Coronary artery (tissue), 2 donors: Measurements from ENCODE around the gene BASP1.

Source experiments
- DNase-seq: peaks from one replicate; pipeline ENCODE4 v3.0.0-alpha.2; 2017; ENCODE audit warnings: low spot score
- H3K27ac ChIP-seq, 2 donors: fragments of 200-600 bp; sonication (generic); one replicate each; pipeline ENCODE4 v1.5.1; 2016 to 2019
- H3K4me3 ChIP-seq: fragments of 200-600 bp; sonication (generic); 2 replicates; pipeline ENCODE4 v1.5.1; 2016; ENCODE audit warnings: mild to moderate bottlenecking, moderate library complexity
- TF ChIP-seq, protein P1 (sequence below): fragments of 200-600 bp; sonication (generic); IDR thresholded peaks from one replicate; pipeline ENCODE4 v1.5.1; 2019; ENCODE audit warnings: antibody characterized with exemption

BASP1 gene

DNA sequence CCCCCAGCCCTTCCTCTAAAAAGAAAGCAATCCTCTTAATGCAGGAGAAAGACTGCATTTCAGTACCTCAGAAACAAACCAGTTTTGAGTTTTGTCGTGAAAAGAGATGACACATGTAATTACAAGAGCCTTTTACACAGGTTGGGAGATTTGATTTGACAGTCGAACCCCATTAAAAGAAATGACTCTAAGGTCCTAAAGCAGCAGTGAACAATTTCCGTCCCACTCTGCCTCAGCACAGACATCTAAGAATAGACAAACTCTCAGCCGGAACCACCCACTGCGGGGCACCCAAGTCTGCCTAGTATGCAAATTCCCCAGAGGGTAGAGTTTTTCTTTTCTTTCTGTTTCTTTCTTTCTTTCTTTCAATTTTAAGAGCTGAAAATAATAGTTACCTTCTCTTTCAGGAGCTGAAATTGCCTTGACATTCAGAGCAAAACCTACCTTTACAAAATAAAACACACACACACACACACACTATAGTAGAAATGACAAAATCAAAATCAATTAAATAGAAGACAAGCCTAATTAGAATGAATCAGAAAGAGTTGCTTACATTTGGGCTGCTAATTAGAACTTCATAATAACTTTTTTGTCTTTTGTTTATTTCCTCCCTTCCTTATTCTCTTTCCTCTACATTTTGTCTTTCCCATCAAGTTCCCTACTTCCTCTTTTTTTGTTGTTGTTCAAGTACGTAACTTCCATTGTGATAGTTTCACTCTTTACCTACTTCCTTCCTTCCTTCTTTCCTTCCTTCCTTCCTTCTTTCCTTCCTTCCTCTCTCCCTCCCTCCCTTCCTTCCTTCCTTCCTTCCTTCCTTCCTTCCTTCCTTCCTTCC is 65.1 kb downstream of the BASP1 start:
- TF ChIP-seq, protein P1, sequence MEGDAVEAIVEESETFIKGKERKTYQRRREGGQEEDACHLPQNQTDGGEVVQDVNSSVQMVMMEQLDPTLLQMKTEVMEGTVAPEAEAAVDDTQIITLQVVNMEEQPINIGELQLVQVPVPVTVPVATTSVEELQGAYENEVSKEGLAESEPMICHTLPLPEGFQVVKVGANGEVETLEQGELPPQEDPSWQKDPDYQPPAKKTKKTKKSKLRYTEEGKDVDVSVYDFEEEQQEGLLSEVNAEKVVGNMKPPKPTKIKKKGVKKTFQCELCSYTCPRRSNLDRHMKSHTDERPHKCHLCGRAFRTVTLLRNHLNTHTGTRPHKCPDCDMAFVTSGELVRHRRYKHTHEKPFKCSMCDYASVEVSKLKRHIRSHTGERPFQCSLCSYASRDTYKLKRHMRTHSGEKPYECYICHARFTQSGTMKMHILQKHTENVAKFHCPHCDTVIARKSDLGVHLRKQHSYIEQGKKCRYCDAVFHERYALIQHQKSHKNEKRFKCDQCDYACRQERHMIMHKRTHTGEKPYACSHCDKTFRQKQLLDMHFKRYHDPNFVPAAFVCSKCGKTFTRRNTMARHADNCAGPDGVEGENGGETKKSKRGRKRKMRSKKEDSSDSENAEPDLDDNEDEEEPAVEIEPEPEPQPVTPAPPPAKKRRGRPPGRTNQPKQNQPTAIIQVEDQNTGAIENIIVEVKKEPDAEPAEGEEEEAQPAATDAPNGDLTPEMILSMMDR, result no peak
- no peak for DNase-seq
- Histone ChIP-seq H3K4me3 (no peak overlapping the region), H3K27ac (no peak overlapping the region)

- H3K27ac ChIP-seq, result no peak overlapping the region
- no peak overlapping the region for H3K4me3 ChIP-seq
- no peak for DNase-seq
- TF ChIP-seq, protein P1, result no peak
Measured at GRCh38 chr5:17283121-17283415, 65.6 kb downstream of the BASP1 start.

DNA sequence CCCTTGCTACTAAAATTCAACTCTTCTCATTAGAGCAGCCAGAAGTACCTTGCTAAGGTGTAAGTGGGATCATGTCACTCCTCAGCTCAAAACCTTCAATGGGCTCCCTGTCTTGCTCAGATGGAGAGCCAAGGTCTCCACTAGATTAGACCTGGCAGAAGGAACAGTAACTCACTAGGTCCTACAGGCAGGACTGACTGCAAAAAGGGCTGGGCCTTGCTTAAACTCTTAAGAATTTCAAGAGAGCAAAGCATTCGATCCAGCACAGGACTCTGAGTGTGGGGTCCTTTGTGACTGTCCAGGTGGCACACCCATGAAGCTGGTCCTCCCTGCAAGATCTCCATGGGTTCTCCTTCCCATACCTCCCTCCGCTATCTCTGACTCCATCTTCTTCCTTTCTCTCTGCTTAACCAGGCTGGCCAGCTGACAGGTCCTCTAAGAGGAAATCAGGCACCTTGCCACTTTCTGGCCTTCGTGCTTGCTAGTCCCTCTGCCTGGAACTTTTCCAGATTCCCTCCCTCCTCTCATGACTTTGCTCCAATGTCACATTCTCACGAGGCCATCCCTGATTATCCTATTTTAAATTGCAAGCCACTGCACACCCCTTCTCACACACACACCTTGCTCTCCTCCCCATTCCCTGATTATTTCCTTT is 70.2 kb downstream of the BASP1 start:
- Histone ChIP-seq H3K4me3 (no peak overlapping the region), H3K27ac (no peak overlapping the region)
- DNase-seq, result no peak
- TF ChIP-seq, protein P1, result no peak

DNA sequence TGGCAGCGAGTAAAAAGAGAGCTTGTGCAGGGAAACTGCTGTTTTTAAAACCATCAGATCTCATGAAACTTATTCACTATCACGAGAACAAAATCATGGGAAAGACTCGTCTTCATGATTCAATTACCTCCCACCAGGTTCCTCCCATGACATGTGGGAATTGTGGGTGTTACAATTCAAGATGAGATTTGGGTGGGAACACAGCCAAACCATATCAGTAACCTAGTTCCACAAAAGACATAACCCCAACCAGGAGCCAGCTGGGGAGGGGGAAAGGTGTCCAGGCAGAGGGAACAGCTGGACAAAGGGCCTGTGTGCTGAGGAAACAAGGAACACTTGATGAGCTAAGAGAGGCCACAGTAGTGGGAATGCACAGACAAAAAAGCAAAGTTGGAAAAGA is 71.1 kb downstream of the BASP1 start:
- H3K4me3 ChIP-seq, result no peak overlapping the region
- no peak for DNase-seq
- TF ChIP-seq, protein P1, result no peak
- H3K27ac ChIP-seq, result no peak overlapping the region

DNA sequence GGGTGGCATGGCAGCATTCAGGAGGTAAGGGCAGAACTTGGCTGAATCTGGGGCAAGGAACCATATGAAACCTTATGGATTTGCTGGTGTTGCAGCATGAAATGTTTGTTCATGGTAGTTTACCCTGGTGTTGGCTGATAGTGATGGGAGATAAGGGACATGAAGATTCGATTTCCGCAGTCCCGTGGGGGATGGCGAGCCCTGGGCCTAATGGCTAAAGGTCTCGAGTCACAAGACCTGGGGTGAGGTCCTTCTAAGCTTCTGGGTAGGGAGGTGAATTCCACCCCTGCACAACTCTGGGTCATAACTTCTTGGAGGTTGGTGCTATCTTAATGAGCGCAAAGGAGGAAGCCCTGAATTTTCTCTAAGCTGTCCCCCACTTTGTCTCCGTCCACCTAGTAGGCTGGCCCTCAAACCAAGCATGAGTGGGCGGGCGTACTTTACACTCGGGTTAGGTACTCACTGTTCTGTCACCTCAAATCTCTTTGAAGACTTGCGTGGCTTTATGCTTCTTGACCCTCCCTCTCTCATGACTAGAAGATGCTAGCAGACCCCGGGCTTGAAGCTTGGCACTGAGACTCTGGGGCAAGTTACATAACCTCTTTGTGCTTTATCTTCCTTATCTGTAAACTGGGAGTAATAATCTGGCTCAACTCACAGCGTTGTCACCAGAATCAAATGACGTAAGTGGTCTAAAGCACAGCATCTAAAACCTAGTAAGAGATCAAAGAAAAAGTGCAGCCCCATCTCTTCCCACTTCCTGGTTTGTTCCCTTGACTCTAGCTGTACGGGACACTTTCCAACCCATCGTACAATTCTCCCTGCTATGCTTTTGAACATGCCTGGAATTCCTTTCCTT is 72.5 kb downstream of the BASP1 start:
- TF ChIP-seq, protein P1, result no peak
- H3K4me3 ChIP-seq, result no peak overlapping the region
- no peak overlapping the region for H3K27ac ChIP-seq
- no peak for DNase-seq

DNA sequence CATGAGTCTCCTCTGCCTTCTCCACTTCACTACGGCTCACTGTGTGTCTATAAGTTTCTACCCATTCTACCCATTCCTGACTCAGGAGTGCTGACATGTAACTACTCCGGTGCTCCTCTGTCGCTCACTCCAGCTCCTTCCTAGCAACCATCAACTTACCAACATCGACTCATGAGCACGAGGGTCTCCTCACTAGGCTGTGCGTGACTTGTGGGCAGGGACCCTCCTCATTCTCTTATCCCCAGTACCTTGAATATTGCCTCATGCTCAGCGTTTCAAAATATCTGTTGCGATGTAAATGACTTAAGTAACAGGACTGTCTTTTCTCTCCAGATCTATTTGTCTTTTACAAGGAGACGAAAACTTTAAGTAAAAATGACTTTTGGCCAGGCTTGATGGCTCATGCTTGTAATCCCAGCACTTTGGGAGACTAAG is 73.1 kb downstream of the BASP1 start:
- Histone ChIP-seq H3K27ac (no peak overlapping the region), H3K4me3 (no peak overlapping the region)
- no peak for DNase-seq
- TF ChIP-seq, protein P1, result no peak
